GM13976 (cell line): ENCODE data around the gene KRT33A.

Experiments
- DNase-seq: peaks from one replicate; pipeline ENCODE4 v3.0.0; 2012; ENCODE audit warnings: low spot score
- in situ Hi-C: fragments of 300-500 bp; cut with MboI; formaldehyde crosslinking; loops from one replicate; pipeline ENCODE4 v1.12.0; 2022; ENCODE audit warnings: low sequenced_read_pairs, mixed read lengths, inconsistent platforms; ENCODE audit not compliant: unreplicated experiment
- TF ChIP-seq, protein P1 (sequence below): IDR thresholded peaks from 2 replicates; pipeline ENCODE4 v1.5.1; 2012; ENCODE audit warnings: borderline replicate concordance, mild to moderate bottlenecking; ENCODE audit not compliant: insufficient read depth; ENCODE audit errors: extremely low read depth, missing control alignments, control extremely low read depth

Gene KRT33A

DNA sequence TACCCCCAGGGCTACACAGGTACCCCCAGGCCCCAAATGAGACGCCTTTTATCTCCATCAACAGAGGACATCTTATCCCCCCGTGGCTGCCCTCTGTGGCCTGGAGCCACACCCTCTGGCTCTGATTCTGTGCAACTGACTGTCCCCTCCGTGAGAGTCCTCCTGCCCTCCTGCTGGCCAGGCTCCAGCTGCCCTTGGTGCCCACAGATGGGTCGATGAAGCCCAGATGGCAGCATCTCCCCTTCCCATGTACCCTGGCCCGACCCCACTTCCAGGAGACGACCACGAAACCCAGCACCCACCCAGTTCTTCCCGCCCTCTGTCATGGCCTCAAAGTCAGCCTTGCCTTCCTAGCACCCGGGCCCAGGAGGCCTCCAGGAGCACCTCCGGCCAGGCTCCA lies 25.5 kb downstream of the KRT33A start:
- DNase-seq: no peak
- in situ Hi-C loops: no loop called here
- TF ChIP-seq, protein P1, sequence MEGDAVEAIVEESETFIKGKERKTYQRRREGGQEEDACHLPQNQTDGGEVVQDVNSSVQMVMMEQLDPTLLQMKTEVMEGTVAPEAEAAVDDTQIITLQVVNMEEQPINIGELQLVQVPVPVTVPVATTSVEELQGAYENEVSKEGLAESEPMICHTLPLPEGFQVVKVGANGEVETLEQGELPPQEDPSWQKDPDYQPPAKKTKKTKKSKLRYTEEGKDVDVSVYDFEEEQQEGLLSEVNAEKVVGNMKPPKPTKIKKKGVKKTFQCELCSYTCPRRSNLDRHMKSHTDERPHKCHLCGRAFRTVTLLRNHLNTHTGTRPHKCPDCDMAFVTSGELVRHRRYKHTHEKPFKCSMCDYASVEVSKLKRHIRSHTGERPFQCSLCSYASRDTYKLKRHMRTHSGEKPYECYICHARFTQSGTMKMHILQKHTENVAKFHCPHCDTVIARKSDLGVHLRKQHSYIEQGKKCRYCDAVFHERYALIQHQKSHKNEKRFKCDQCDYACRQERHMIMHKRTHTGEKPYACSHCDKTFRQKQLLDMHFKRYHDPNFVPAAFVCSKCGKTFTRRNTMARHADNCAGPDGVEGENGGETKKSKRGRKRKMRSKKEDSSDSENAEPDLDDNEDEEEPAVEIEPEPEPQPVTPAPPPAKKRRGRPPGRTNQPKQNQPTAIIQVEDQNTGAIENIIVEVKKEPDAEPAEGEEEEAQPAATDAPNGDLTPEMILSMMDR: no peak

DNA sequence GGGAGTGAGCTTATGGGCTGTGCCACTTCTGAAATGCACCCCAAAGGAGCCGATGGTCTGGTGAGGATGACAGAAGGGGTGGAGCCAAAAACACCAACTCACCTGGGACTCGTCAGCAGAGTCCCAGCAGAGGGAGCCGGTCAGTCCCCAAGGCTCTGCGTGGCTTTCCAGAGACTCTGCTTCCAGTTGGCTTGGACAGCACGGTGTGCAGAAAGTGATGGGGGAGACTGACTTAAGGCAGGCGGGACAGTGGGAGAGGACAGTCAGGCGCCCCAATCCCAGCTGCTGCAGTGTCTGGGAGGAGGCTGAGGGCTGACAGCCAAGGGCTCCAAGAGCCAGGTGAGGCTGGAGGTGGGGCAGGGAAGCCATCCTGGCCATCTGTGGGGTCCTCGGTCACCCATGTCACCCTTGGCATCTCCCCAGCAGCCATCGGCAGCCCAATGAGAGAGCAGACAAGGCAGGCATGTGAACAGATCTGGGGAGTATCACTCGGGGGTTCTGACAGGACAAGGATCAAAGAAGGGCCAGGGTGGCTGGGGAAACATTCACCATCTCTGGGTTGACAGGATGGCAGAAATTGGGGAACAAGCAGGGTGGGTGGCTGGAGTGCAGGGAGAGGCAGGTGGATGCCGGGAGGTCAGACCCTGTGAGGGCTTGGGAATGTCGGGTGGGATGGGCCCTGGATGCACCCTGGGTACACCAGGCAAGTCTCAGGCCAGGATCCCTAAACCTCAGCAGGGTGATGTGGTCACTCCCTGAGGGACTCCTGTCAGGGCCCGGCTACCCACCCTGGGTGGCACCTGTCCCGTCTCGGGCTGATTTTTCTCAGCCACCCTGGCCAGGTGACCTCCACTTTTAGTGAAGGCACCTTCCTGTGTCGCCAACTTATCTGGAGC lies 26.2 kb downstream of the KRT33A start:
- TF ChIP-seq, protein P1: no peak
- in situ Hi-C loops: loop anchor here (25.0 kb wide), 1 partner anchor 412 kb away; no protein-coding TSS in a partner anchor
- DNase-seq: no peak

DNA sequence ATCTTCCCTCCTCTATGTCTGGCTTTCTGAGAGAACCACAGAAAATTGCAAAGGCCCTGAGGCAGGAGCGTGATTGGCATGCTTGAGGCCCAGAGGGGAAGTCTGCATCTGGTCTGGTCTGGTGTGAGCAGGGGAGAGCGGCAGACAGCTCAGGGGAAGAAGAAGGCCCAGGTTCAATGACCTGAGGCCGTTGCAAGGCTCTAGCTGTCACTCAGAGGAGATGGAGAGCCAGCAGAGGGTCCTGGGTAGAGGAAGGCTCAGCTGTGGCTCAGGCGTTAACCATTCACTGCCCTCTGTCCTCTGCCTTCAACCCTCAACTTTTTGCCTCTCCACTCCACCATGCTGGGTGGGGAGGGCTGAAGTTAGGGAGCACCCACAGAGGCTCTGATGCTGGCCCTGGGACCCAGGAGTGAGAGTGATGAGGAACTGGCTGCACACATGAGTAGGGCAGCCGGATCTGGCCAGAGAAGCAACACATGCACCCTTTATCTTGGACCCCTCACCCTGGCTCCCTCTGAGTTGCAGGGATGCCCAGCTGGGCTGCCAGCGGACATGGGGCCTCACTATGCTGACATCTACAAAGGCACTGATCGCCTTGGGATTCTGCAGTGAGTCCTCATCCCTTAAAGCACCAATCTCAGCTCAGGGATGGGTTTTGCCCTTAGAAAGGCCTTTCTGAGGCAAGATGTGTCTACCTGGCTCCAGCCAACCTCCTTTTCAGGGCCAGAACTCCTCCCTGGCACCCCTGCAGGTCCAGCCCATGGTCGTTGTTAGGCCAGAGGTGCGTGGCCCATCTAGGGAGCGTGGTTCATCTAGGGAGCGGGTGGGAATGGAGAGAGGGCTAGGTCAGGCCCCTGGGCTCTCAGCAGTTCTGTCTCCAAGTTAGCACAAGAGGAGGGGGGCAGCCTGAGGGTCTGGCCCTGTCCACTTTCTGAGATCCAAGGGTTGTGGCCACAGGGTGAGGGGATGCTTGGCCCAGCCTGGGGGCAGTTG lies 27.4 kb downstream of the KRT33A start:
- no peak for DNase-seq
- TF ChIP-seq, protein P1: no peak
- in situ Hi-C loops: loop anchor here (25.0 kb wide), 1 partner anchor 411 kb away; no protein-coding TSS in a partner anchor

DNA sequence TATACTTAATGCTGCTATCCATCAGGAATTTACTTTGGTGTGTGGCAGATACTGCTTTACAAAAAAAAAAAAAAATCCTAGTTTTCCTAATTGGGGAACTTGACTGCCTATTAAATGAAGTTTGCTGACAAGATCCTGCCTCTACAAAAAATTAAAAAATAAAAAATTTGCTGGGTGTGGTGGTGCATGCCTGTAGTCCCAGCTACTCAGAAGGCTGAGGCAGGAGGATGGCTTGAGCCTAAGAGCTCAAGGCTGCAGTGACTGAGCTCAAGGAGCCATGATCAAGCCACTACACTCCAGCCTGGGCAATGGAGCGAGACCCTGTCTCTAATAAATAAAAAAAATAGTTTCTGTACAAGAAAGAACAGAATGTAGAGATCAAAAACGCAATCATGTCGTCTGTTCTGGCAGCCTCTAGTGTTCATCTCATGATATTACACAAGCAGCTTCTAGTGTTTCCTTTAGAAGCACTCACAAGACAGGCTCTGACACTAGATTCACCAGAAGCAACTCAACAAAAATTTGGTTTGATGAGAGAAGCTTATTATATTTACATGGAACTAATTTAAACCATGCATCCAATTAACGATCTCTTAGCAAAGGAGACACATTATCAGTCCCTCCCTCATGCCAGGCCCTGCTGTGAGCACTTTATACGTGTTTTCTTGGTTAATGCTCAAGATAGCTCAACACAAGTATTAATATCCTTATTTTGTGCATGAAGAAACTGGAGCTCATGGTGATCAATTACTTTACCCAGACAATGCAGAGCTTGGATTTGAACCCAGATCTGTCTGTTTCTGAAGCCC lies 28.3 kb downstream of the KRT33A start:
- TF ChIP-seq, protein P1: peak; percentile 63
- in situ Hi-C loops: loop anchor here (25.0 kb wide), 1 partner anchor 410 kb away; no protein-coding TSS in a partner anchor
- peak; percentile 49 for DNase-seq

DNA sequence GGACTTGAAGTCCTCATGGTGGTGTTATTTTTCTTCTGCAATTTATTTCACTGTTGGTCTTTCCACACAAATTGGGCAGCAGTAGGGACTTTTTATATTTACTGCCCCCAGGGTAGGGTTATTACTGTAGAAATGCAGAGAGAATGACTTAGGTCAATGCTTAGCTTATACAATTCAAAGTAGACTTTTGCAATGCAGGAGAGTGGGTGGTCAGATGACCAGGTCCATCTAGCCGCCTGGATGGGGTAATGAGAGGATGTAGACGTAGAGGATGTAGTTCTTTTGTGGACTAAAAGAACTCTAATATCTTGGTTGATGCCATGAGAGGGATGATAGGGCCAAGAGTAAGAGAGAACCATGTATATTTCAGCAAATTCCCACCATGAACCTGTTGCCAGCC lies 32.4 kb downstream of the KRT33A start:
- in situ Hi-C loops: loop anchor here (25.0 kb wide), 1 partner anchor 406 kb away; no protein-coding TSS in a partner anchor
- DNase-seq: no peak
- TF ChIP-seq, protein P1: no peak
